ENCODE results near the gene FAM110A.
"Not testable (repeated sequence)": the region's sequence is repeated elsewhere in the genome, so short reads cannot be mapped to it uniquely, and the experiment has no call there.

Gene FAM110A

GRCh38 chr20:822651-823573 is 10.6 kb upstream of the FAM110A start:
- Histone ChIP-seq H3K9me3 (ENCODE audit: control insufficient read depth, low read length) (no peaks in the 10 kb centered on the region), H3K4me1 (ENCODE audit: control insufficient read depth, insufficient read depth, low read length) (peaks cover 7% of the 10 kb centered on the region), H3K27ac (ENCODE audit: insufficient read depth, low read depth, low read length, poor library complexity, severe bottlenecking) (peak overlapping the region; percentile 39), H3K27me3 (ENCODE audit: control insufficient read depth, insufficient read depth, low read length, poor library complexity, severe bottlenecking) (no peaks in the 10 kb centered on the region), H3K36me3 (ENCODE audit: control insufficient read depth, insufficient read depth, low read length) (no peaks in the 10 kb centered on the region), H3K4me3 (ENCODE audit: insufficient read depth, low read depth, low read length) (no peak overlapping the region)
- 73 to 76% methylated on average over 12 of the region's 12 CpGs for WGBS, 2 experiments

DNA sequence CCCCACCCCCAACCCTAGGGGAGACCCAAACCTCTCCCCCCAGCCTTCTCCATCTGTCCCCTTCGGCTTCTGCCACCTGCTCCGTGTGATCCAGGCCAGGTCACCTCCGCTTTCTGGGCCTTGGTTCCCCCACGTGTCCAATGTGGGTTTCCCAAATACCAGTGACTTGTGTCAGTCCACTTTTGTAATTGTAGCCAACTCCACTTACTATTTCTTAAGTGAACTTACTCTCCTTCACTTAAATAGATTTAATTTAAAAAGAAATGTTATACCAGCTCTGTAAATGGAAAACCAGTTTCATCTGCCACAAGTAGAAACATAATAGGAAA is 10.0 kb upstream of the FAM110A start:
- 86 to 91% methylated on average over 4 of the region's 4 CpGs for WGBS, 2 experiments
- H3K36me3 ChIP-seq (ENCODE audit: control insufficient read depth, insufficient read depth, low read length) = no peaks in the 10 kb centered on the region
- no peaks in the 10 kb centered on the region for H3K27me3 ChIP-seq (ENCODE audit: control insufficient read depth, insufficient read depth, low read length, poor library complexity, severe bottlenecking)
- no peaks in the 10 kb centered on the region for H3K9me3 ChIP-seq (ENCODE audit: control insufficient read depth, low read length)
- peaks cover 7% of the 10 kb centered on the region for H3K4me1 ChIP-seq (ENCODE audit: control insufficient read depth, insufficient read depth, low read length)
- no peak overlapping the region for H3K4me3 ChIP-seq (ENCODE audit: insufficient read depth, low read depth, low read length)
- no peak overlapping the region for H3K27ac ChIP-seq (ENCODE audit: insufficient read depth, low read depth, low read length, poor library complexity, severe bottlenecking)

- H3K4me1 ChIP-seq (ENCODE audit: control insufficient read depth, insufficient read depth, low read length) = peaks cover 7% of the 10 kb centered on the region
- no peaks in the 10 kb centered on the region for H3K27me3 ChIP-seq (ENCODE audit: control insufficient read depth, insufficient read depth, low read length, poor library complexity, severe bottlenecking)
- H3K27ac ChIP-seq (ENCODE audit: insufficient read depth, low read depth, low read length, poor library complexity, severe bottlenecking) = no peak overlapping the region
- no peaks in the 10 kb centered on the region for H3K36me3 ChIP-seq (ENCODE audit: control insufficient read depth, insufficient read depth, low read length)
- no peak overlapping the region for H3K4me3 ChIP-seq (ENCODE audit: insufficient read depth, low read depth, low read length)
- WGBS, 2 experiments = 97% methylated on average over 4 of the region's 4 CpGs
- no peaks in the 10 kb centered on the region for H3K9me3 ChIP-seq (ENCODE audit: control insufficient read depth, low read length)
Observed at GRCh38 chr20:824490-824889, 9.0 kb upstream of the FAM110A start.

DNA sequence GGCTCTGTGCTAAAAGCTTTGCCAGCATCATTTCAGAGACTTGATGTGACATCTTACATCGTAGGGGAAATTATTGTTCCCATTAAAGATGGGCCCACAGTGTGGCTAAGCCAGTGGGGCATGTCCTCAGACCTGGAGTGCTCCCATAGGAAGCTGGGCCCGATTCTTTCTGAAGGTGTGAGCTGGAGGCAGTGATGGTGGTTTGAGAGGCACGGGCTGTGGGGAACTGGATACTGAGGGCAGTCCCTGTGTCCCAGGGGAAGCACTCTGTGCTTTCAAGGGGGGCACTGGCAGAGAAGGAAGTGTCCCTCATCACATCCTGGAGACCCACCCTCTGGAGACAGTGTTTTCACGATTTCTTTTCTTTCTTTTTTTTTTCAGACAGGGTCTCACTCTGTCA is 8.6 kb upstream of the FAM110A start:
- Histone ChIP-seq H3K4me3 (ENCODE audit: insufficient read depth, low read depth, low read length) (no peak overlapping the region), H3K27ac (ENCODE audit: insufficient read depth, low read depth, low read length, poor library complexity, severe bottlenecking) (no peak overlapping the region), H3K36me3 (ENCODE audit: control insufficient read depth, insufficient read depth, low read length) (no peaks in the 10 kb centered on the region), H3K4me1 (ENCODE audit: control insufficient read depth, insufficient read depth, low read length) (peaks cover 7% of the 10 kb centered on the region), H3K9me3 (ENCODE audit: control insufficient read depth, low read length) (no peaks in the 10 kb centered on the region), H3K27me3 (ENCODE audit: control insufficient read depth, insufficient read depth, low read length, poor library complexity, severe bottlenecking) (no peaks in the 10 kb centered on the region)
- WGBS, 2 experiments = 92% methylated on average over 4 of the region's 4 CpGs

DNA sequence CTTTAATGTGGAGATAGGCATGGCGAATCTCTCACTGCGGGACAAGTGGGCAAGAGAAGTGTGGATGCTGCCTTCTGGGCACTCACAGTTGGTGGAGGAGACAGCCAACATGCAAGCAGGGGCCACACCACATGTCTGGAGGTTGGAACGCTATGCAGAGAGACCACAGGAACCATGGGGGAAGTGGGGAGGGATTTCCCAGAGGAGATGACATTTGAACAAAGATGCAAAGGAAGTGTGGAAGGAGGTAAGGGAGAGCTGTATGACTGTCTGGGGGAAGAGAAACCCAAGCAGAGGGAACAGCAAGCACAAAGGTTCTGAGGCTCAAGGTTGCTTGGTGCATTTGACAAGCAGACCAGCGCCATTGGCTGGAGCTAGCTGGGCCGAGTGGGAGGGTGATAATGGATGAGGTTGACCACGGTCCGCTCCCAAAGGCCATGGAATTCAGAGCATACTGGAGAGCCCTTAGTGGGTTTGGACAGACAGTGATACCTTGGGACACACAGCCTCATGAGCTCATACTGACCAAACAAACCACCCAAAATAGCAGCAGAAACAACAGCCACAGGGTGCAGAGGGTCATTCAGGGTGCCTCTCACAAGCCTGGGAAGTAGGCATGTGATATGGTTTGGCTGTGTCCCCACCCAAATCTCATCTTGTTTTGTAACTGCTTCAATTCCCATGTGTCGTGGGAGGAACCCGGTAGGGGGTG is 7.6 kb upstream of the FAM110A start:
- WGBS, 2 experiments = 87 to 95% methylated on average over 9 of the region's 9 CpGs
- no peaks in the 10 kb centered on the region for H3K9me3 ChIP-seq (ENCODE audit: control insufficient read depth, low read length)
- H3K27me3 ChIP-seq (ENCODE audit: control insufficient read depth, insufficient read depth, low read length, poor library complexity, severe bottlenecking) = no peaks in the 10 kb centered on the region
- no peaks in the 10 kb centered on the region for H3K36me3 ChIP-seq (ENCODE audit: control insufficient read depth, insufficient read depth, low read length)
- H3K4me1 ChIP-seq (ENCODE audit: control insufficient read depth, insufficient read depth, low read length) = peaks cover 7% of the 10 kb centered on the region
- no peak overlapping the region for H3K4me3 ChIP-seq (ENCODE audit: insufficient read depth, low read depth, low read length)
- no peak overlapping the region for H3K27ac ChIP-seq (ENCODE audit: insufficient read depth, low read depth, low read length, poor library complexity, severe bottlenecking)

GRCh38 chr20:826695-827323 is 6.7 kb upstream of the FAM110A start:
- no peaks in the 10 kb centered on the region for H3K36me3 ChIP-seq (ENCODE audit: control insufficient read depth, insufficient read depth, low read length)
- H3K27ac ChIP-seq (ENCODE audit: insufficient read depth, low read depth, low read length, poor library complexity, severe bottlenecking) = no peak overlapping the region
- H3K27me3 ChIP-seq (ENCODE audit: control insufficient read depth, insufficient read depth, low read length, poor library complexity, severe bottlenecking) = no peaks in the 10 kb centered on the region
- no peak overlapping the region for H3K4me3 ChIP-seq (ENCODE audit: insufficient read depth, low read depth, low read length)
- H3K4me1 ChIP-seq (ENCODE audit: control insufficient read depth, insufficient read depth, low read length) = peaks cover 7% of the 10 kb centered on the region
- 90 to 94% methylated on average over 7 of the region's 7 CpGs for WGBS, 2 experiments
- H3K9me3 ChIP-seq (ENCODE audit: control insufficient read depth, low read length) = no peaks in the 10 kb centered on the region

- WGBS, 2 experiments = 88 to 92% methylated on average over 7 to 8 of the region's 8 CpGs
- not testable (repeated sequence) for H3K27me3 ChIP-seq (ENCODE audit: control insufficient read depth, insufficient read depth, low read length, poor library complexity, severe bottlenecking); H3K4me1 ChIP-seq (ENCODE audit: control insufficient read depth, insufficient read depth, low read length); H3K9me3 ChIP-seq (ENCODE audit: control insufficient read depth, low read length); H3K36me3 ChIP-seq (ENCODE audit: control insufficient read depth, insufficient read depth, low read length); H3K27ac ChIP-seq (ENCODE audit: insufficient read depth, low read depth, low read length, poor library complexity, severe bottlenecking); H3K4me3 ChIP-seq (ENCODE audit: insufficient read depth, low read depth, low read length)
Observed at GRCh38 chr20:827981-828380, 5.5 kb upstream of the FAM110A start.

- 69 to 87% methylated on average over 5 to 6 of the region's 6 CpGs for WGBS, 2 experiments
- no peaks in the 10 kb centered on the region for H3K9me3 ChIP-seq (ENCODE audit: control insufficient read depth, low read length)
- H3K4me1 ChIP-seq (ENCODE audit: control insufficient read depth, insufficient read depth, low read length) = no peaks in the 10 kb centered on the region
- H3K27me3 ChIP-seq (ENCODE audit: control insufficient read depth, insufficient read depth, low read length, poor library complexity, severe bottlenecking) = peaks cover 1% of the 10 kb centered on the region
- H3K27ac ChIP-seq (ENCODE audit: insufficient read depth, low read depth, low read length, poor library complexity, severe bottlenecking) = no peak overlapping the region
- no peaks in the 10 kb centered on the region for H3K36me3 ChIP-seq (ENCODE audit: control insufficient read depth, insufficient read depth, low read length)
- H3K4me3 ChIP-seq (ENCODE audit: insufficient read depth, low read depth, low read length) = no peak overlapping the region
Observed at GRCh38 chr20:828987-829386, 4.5 kb upstream of the FAM110A start.

DNA sequence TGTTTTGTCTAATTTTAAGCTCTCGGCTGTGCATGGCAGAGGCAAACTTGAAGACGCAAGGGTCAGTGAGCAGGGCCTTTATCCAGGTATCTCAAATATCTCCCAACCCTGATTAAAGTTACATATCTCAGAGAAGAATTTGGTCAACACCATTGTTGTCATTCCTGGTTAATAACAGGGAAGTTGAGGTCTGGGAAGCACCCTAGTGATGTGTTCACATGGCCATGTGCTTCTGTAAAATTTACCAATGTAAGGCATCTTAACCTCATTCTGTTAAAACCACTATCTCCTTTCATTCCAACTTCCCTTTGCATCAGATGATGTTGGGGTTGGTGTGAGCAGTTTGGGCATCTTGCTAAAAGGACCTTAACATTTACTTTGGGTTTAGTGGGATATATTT is 4.0 kb upstream of the FAM110A start:
- H3K9me3 ChIP-seq (ENCODE audit: control insufficient read depth, low read length) = no peaks in the 10 kb centered on the region
- H3K27ac ChIP-seq (ENCODE audit: insufficient read depth, low read depth, low read length, poor library complexity, severe bottlenecking) = no peak overlapping the region
- peaks cover 7% of the 10 kb centered on the region for H3K27me3 ChIP-seq (ENCODE audit: control insufficient read depth, insufficient read depth, low read length, poor library complexity, severe bottlenecking)
- H3K4me1 ChIP-seq (ENCODE audit: control insufficient read depth, insufficient read depth, low read length) = no peaks in the 10 kb centered on the region
- H3K4me3 ChIP-seq (ENCODE audit: insufficient read depth, low read depth, low read length) = no peak overlapping the region
- H3K36me3 ChIP-seq (ENCODE audit: control insufficient read depth, insufficient read depth, low read length) = no peaks in the 10 kb centered on the region
- 87 to 91% methylated on average over 2 of the region's 2 CpGs for WGBS, 2 experiments

DNA sequence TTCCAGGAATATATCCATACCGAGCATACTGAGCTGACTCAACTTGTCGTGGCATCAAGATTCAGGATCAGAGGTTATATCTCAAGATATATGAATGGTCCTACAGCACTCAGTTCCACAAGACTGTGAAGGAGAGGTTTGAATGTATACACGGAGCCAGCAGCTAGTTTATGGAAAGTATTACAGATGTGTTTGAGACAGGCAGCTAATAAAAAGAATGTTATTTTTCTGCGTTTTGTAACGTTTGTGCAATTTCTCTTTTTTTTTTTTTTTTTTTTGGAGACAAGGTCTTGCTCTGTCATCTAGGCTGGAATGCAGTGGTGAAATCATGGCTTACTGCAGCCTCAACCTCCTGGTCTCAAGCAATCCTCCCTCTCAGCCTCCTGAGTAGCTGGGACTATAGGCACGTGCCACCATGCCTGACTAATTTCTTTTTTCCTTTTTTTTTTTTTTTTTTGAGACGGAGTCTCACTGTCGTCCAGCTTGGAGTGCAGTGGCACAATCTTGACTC is 3.4 kb upstream of the FAM110A start:
- Histone ChIP-seq H3K4me1 (ENCODE audit: control insufficient read depth, insufficient read depth, low read length) (peaks cover 4% of the 10 kb centered on the region), H3K27me3 (ENCODE audit: control insufficient read depth, insufficient read depth, low read length, poor library complexity, severe bottlenecking) (peaks cover 11% of the 10 kb centered on the region), H3K4me3 (ENCODE audit: insufficient read depth, low read depth, low read length) (no peak overlapping the region), H3K27ac (ENCODE audit: insufficient read depth, low read depth, low read length, poor library complexity, severe bottlenecking) (no peak overlapping the region), H3K9me3 (ENCODE audit: control insufficient read depth, low read length) (no peaks in the 10 kb centered on the region), H3K36me3 (ENCODE audit: control insufficient read depth, insufficient read depth, low read length) (no peaks in the 10 kb centered on the region)
- 92 to 94% methylated on average over 8 of the region's 8 CpGs for WGBS, 2 experiments

All from ectodermal cell (in vitro differentiated cells).